Measurements from ENCODE around the gene EIF2D.

GRCh38 chr1:206570529-206570928 is 41.7 kb downstream of the EIF2D start:
- TF ChIP-seq CTCF (IDR thresholded peaks at IDR 0.05; ENCODE audit: insufficient read depth, low read length, poor library complexity, severe bottlenecking) (no peak), EZH2phosphoT487 (conservative IDR thresholded peaks at IDR 0.05; ENCODE audit: low read length) (no peak)

All from SU-DHL-6 (cell line).